H1 (cell line): ENCODE data around the gene SLC13A1. TPM values are rescaled to one million over a fixed set of nuclear protein-coding genes. Genes with fewer than 3 reads are reported as not detected.

Experiments
- CTCF ChIA-PET: fragments of 300-600 bp; sonication (Branson Sonifier 250); formaldehyde crosslinking; loops from one replicate; lab custom pipeline; 2021; ENCODE audit not compliant: partially characterized antibody; lab: Charles Lee
- POLR2A ChIA-PET: fragments of 300-600 bp; sonication (Branson Sonifier 250); formaldehyde crosslinking; loops from one replicate; lab custom pipeline; 2021; ENCODE audit warnings: inconsistent platforms; ENCODE audit not compliant: partially characterized antibody; lab: Charles Lee
- DNase-seq, 2 experiments: peaks; one replicate each; pipeline versions ENCODE4 v3.0.0 to v3.0.0-alpha.2; 2010 to 2022; ENCODE audit warnings: low spot score in 2 of 2, low read depth in 1 of 2, mixed read lengths in 1 of 2
- FAIRE-seq: peaks from 2 replicates; lab custom pipeline; 2011; peaks lifted over from hg19 to GRCh38; lab: Jason Lieb, UNC
- H2AFZ ChIP-seq: 2 replicates; pipeline ENCODE4 v1.8.1; 2012; ENCODE audit warnings: low read length, inconsistent platforms
- H2AK5ac ChIP-seq: 2 replicates; pipeline ENCODE4 v1.6.1; 2013; ENCODE audit warnings: low read depth, low read length
- H2BK120ac ChIP-seq: replicated peaks from 2 replicates; pipeline ENCODE3; 2013; ENCODE audit warnings: low read depth, low read length, inconsistent platforms
- H2BK12ac ChIP-seq: 2 replicates; pipeline ENCODE4 v1.6.1; 2013; ENCODE audit warnings: low read depth, low read length
- H2BK15ac ChIP-seq: 2 replicates; pipeline ENCODE4 v1.6.1; 2013; ENCODE audit warnings: low read length
- H2BK20ac ChIP-seq: 2 replicates; pipeline ENCODE4 v1.6.1; 2013; ENCODE audit warnings: low read length
- H2BK5ac ChIP-seq: 2 replicates; pipeline ENCODE4 v1.6.1; 2013; ENCODE audit warnings: low read depth, low read length
- H3K14ac ChIP-seq: 2 replicates; pipeline ENCODE4 v1.6.1; 2013; ENCODE audit warnings: inconsistent platforms; ENCODE audit not compliant: insufficient read length
- H3K18ac ChIP-seq: 2 replicates; pipeline ENCODE4 v1.6.1; 2013; ENCODE audit warnings: low read length; ENCODE audit errors: extremely low read depth
- H3K23ac ChIP-seq: 2 replicates; pipeline ENCODE4 v1.6.1; 2013; ENCODE audit warnings: inconsistent platforms; ENCODE audit not compliant: insufficient read length
- H3K23me2 ChIP-seq: 2 replicates; pipeline ENCODE4 v1.6.1; 2013; ENCODE audit warnings: low read depth, low read length
- H3K27ac ChIP-seq: 2 replicates; pipeline ENCODE4 v1.6.1; 2011; ENCODE audit warnings: low read depth, low read length, inconsistent platforms
- H3K27me3 ChIP-seq, 4 experiments: replicated peaks in 1 of 4; 1 replicate in 1 of 4; 2 replicates in 3 of 4; pipeline versions ENCODE4 v1.6.1 to v1.8.1; 2011 to 2013; ENCODE audit warnings: low read length in 3 of 4, mild to moderate bottlenecking in 3 of 4, inconsistent platforms in 2 of 4, mixed read lengths in 2 of 4, moderate library complexity in 1 of 4; ENCODE audit not compliant: control insufficient read depth in 3 of 4, insufficient read depth in 3 of 4; ENCODE audit errors: extremely low read depth in 1 of 4
- H3K36me3 ChIP-seq, 4 experiments: 2 replicates each; pipeline versions ENCODE4 v1.6.1 to v1.8.1; 2011 to 2013; ENCODE audit warnings: mild to moderate bottlenecking in 4 of 4, low read length in 3 of 4, moderate library complexity in 2 of 4, control low read depth in 1 of 4, inconsistent platforms in 1 of 4; ENCODE audit not compliant: insufficient read depth in 4 of 4, control insufficient read depth in 2 of 4
- H3K4ac ChIP-seq: replicated peaks from 2 replicates; pipeline ENCODE3; 2013; ENCODE audit warnings: low read length, low read depth, mixed read lengths, inconsistent platforms; ENCODE audit not compliant: insufficient read length
- H3K4me1 ChIP-seq, 4 experiments: replicated peaks in 1 of 4; 1 replicate in 1 of 4; 2 replicates in 3 of 4; pipeline versions ENCODE4 v1.6.1 to v1.8.1; 2011 to 2013; ENCODE audit warnings: low read length in 3 of 4, inconsistent platforms in 2 of 4, mixed read lengths in 1 of 4; ENCODE audit not compliant: insufficient read depth in 4 of 4, control insufficient read depth in 3 of 4
- H3K4me2 ChIP-seq, 2 experiments: 2 replicates each; pipeline versions ENCODE4 v1.6.1 to v1.8.1; 2011 to 2013; ENCODE audit warnings: low read depth in 2 of 2, low read length in 2 of 2, control low read depth in 1 of 2, inconsistent platforms in 1 of 2, mild to moderate bottlenecking in 1 of 2; ENCODE audit not compliant: insufficient read depth in 1 of 2
- H3K4me3 ChIP-seq, 4 experiments: fragments of 200-600, 300-600 bp in 1 of 4; sonication (generic), shearing (Covaris generic), sonication (Bioruptor Twin) in 1 of 4; 2 replicates each; pipeline versions ENCODE4 v1.5.1 to v1.8.1; 2011 to 2016; ENCODE audit warnings: low read length in 4 of 4, low read depth in 3 of 4, control low read depth in 2 of 4, inconsistent platforms in 2 of 4, mild to moderate bottlenecking in 2 of 4, mixed read lengths in 1 of 4, moderate library complexity in 1 of 4; ENCODE audit not compliant: insufficient read depth in 2 of 4; ENCODE audit errors: extremely low read depth in 1 of 4
- H3K56ac ChIP-seq: replicated peaks from 2 replicates; pipeline ENCODE3; 2013; ENCODE audit warnings: low read depth, mild to moderate bottlenecking, mixed read lengths, low read length, inconsistent platforms; ENCODE audit not compliant: insufficient read length
- H3K79me1 ChIP-seq: 2 replicates; pipeline ENCODE4 v1.6.1; 2013; ENCODE audit warnings: low read depth, low read length, control low read depth
- H3K79me2 ChIP-seq, 2 experiments: 2 replicates each; pipeline versions ENCODE4 v1.6.1 to v1.8.1; 2012 to 2013; ENCODE audit warnings: low read length in 2 of 2, mild to moderate bottlenecking in 2 of 2, inconsistent platforms in 1 of 2; ENCODE audit not compliant: insufficient read depth in 2 of 2, control insufficient read depth in 1 of 2
- H3K9ac ChIP-seq, 4 experiments: replicated peaks in 1 of 4; 1 replicate in 1 of 4; 2 replicates in 3 of 4; pipeline versions ENCODE4 v1.6.1 to v1.8.1; 2011 to 2013; ENCODE audit warnings: low read depth in 3 of 4, low read length in 3 of 4, control low read depth in 2 of 4, mild to moderate bottlenecking in 2 of 4, moderate library complexity in 2 of 4, inconsistent platforms in 1 of 4; ENCODE audit errors: extremely low read depth in 1 of 4
- H3K9me3 ChIP-seq, 2 experiments: 2 replicates each; pipeline versions ENCODE4 v1.6.1 to v1.8.1; 2012 to 2013; ENCODE audit warnings: mild to moderate bottlenecking in 2 of 2, moderate library complexity in 2 of 2, control low read depth in 1 of 2, inconsistent platforms in 1 of 2, low read depth in 1 of 2, low read length in 1 of 2, mixed read lengths in 1 of 2; ENCODE audit not compliant: insufficient read depth in 2 of 2
- H4K20me1 ChIP-seq, 2 experiments: replicated peaks in 1 of 2; 2 replicates each; pipeline versions ENCODE3 to v1.8.1; 2011 to 2013; ENCODE audit warnings: inconsistent platforms in 2 of 2, low read length in 2 of 2, mild to moderate bottlenecking in 1 of 2; ENCODE audit not compliant: insufficient read depth in 2 of 2, control insufficient read depth in 1 of 2
- H4K5ac ChIP-seq: 2 replicates; pipeline ENCODE4 v1.6.1; 2013; ENCODE audit warnings: low read length, low read depth, mixed read lengths, inconsistent platforms; ENCODE audit not compliant: insufficient read length
- H4K8ac ChIP-seq: 2 replicates; pipeline ENCODE4 v1.8.0; 2013; ENCODE audit warnings: mild to moderate bottlenecking, moderate library complexity, low read length, inconsistent platforms; ENCODE audit not compliant: insufficient read depth; ENCODE audit errors: extremely low read depth
- H4K91ac ChIP-seq: replicated peaks from 2 replicates; pipeline ENCODE3; 2013; ENCODE audit warnings: low read length, mixed read lengths, inconsistent platforms; ENCODE audit not compliant: insufficient read length
- CHD1 ChIP-seq: IDR thresholded peaks from 2 replicates; pipeline ENCODE4 v1.6.1; 2012; ENCODE audit warnings: low read depth, low read length, improper control_type of control experiment
- CREB1 ChIP-seq: IDR thresholded peaks from 2 replicates; pipeline ENCODE4 v1.6.1; 2012; ENCODE audit warnings: inconsistent platforms
- KDM4A ChIP-seq: IDR thresholded peaks from one replicate; pipeline ENCODE4 v1.7.1; 2012; ENCODE audit warnings: low read depth, mild to moderate bottlenecking, moderate library complexity, low read length, inconsistent platforms; ENCODE audit not compliant: severe bottlenecking
- RNF2 ChIP-seq: fragments of 200-900, 300-1000 bp; sonication (generic); IDR thresholded peaks from 2 replicates; pipeline ENCODE4 v1.7.1; 2016; ENCODE audit warnings: borderline replicate concordance, low read depth, mild to moderate bottlenecking, antibody characterized with exemption, low read length; ENCODE audit not compliant: poor library complexity, severe bottlenecking; ENCODE audit errors: missing control alignments
- SIN3A ChIP-seq, 2 experiments: IDR thresholded peaks in 1 of 2; conservative IDR thresholded peaks in 1 of 2; 2 replicates each; pipeline ENCODE4 v1.6.1; 2011 to 2012; ENCODE audit warnings: low read length in 2 of 2, improper control_type of control experiment in 1 of 2, low read depth in 1 of 2, mild to moderate bottlenecking in 1 of 2
- SIRT6 ChIP-seq: IDR thresholded peaks from one replicate; pipeline ENCODE4 v1.7.1; 2012; ENCODE audit warnings: low read length, inconsistent platforms
- ZNF274 ChIP-seq: IDR thresholded peaks from 2 replicates; pipeline ENCODE4 v1.7.0; 2012; ENCODE audit warnings: low read length, borderline replicate concordance; ENCODE audit errors: extremely low read depth
- WGBS, 2 experiments: shearing (Covaris generic) in 1 of 2; methylation state at CpG; one replicate each; pipeline versions ENCODE4 v1.1.6 to v1.1.7; 2013 to 2015; ENCODE audit warnings: low lambda C conversion rate in 2 of 2, mixed read lengths in 2 of 2, inconsistent platforms in 1 of 2, low coverage in 1 of 2, missing lambda C conversion rate in 1 of 2; ENCODE audit not compliant: insufficient replicate concordance in 2 of 2, insufficient coverage in 1 of 2, insufficient read length in 1 of 2; ENCODE audit errors: extremely low coverage in 1 of 2, missing lambda C conversion rate in 1 of 2; 5-methylcytosine and 5-hydroxymethylcytosine counted together
- polyA plus RNA-seq, 7 experiments: library from polyadenylated mRNA; depleted of rRNA in 3 of 7; stranded (reverse) in 5 of 7; unstranded in 2 of 7; fragments of >200 nt in 5 of 7; fragments of 200-250 nt in 2 of 7; gene quantifications; 1 replicate in 5 of 7; 2 replicates in 1 of 7; 4 replicates in 1 of 7; pipeline versions ENCODE4 v1.2.1 to v1.2.3, GENCODE V29; 2011 to 2013; ENCODE audit warnings: missing spikeins in 2 of 7, mixed read lengths in 2 of 7
- total RNA-seq: library from RNA; stranded (reverse); fragmentation: NEBNext Ultra II Directional; extraction: Animal tissue kit (Norgen Biotek cat#: 25700); gene quantifications from 2 replicates; pipeline ENCODE4 v1.2.1, GENCODE V29; 2021

Gene SLC13A1
- total and polyA plus RNA-seq, 2 of the 8 experiments (the other 6 are each of a cell fraction or from before 2014, with no cell fraction given), result not detected

DNA sequence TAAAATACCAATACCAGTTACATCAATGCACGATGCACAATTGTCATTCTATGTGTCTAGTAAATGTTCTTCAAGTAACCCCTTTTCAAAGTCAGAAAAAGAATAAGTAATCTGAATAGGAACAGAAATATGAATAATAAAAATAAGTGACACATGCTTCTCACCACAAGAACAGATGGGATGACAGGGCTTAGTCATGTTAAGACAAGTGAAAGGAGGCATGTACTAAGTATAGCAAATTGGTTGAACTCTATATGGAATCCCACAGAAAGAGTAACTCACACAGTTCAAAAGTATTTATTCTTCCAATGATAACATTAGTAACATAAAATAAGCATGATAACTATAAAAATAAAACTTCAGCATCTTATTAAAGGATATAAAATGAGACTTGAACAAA lies 103.3 kb downstream of the SLC13A1 start:
- 95% methylated on average over 1 of the region's 1 CpG; no CpG with 5 or more reads in 1 of the 2 experiments for WGBS, 2 experiments
- Histone ChIP-seq H3K4me2 (no peak overlapping the region), H3K23me2 (no peaks in the 10 kb centered on the region), H3K27me3 (no peaks in the 10 kb centered on the region), H3K14ac (no peak overlapping the region), H2BK5ac (no peak overlapping the region), H2AK5ac (no peak overlapping the region), H2BK20ac (no peak overlapping the region), H3K79me1 (no peaks in the 10 kb centered on the region), H2AFZ (no peak overlapping the region), H3K36me3 (peaks cover 0 to 3% (median 0%) of the 10 kb centered on the region in 4 experiments; a peak in 2 of 8 replicates), H2BK15ac (no peak overlapping the region), H4K8ac (no peak overlapping the region), H3K9me3 (peaks cover 2 to 5% of the 10 kb centered on the region in 2 experiments; a peak in 2 of 4 replicates), H3K4me1 (no peaks in the 10 kb centered on the region), H3K23ac (no peak overlapping the region), H3K27ac (no peak overlapping the region), H3K56ac (no peak overlapping the region), H3K4ac (no peak overlapping the region), H4K20me1 (no peaks in the 10 kb centered on the region), H3K18ac (no peak overlapping the region), H3K79me2 (no peaks in the 10 kb centered on the region), H3K9ac (no peak overlapping the region), H3K4me3 (no peak overlapping the region), H4K91ac (no peak overlapping the region), H4K5ac (no peak overlapping the region), H2BK120ac (no peak overlapping the region), H2BK12ac (no peak overlapping the region)
- DNase-seq, result no peak
- POLR2A ChIA-PET, result no interaction called here
- CTCF ChIA-PET, result interaction anchor here (0.6 kb wide), 1 partner anchor 1055 kb away, joined by 3 read pairs; no protein-coding TSS in a partner anchor
- no peak for FAIRE-seq
- TF ChIP-seq ZNF274, result no peak
- no peak for TF ChIP-seq KDM4A
- TF ChIP-seq RNF2, result no peak
- no peak for TF ChIP-seq CREB1
- TF ChIP-seq SIRT6, result no peak
- no peak for TF ChIP-seq CHD1
- TF ChIP-seq SIN3A (conservative IDR thresholded peaks at IDR 0.05 in 1 of 2, IDR thresholded peaks at IDR 0.05 in 1 of 2; ENCODE audit: low read depth in 1 of 2, low read length in 2 of 2), result no peak
